ENCODE data around the gene CCDC24. TPM values are rescaled to one million over a fixed set of nuclear protein-coding genes. Genes with fewer than 3 reads are reported as not detected.

Gene CCDC24
- total and polyA plus RNA-seq, 9 of the 15 experiments (the other 6 are each of a cell fraction or from before 2014, with no cell fraction given), result 0.31 to 4.5 (median 1.5) TPM

- TF ChIP-seq NRF1 (conservative IDR thresholded peaks at IDR 0.05 in 1 of 2, IDR thresholded peaks at IDR 0.05 in 1 of 2) (peak; percentile 45 to 54), MBD1 (CRISPR knock-in tag; IDR thresholded peaks at IDR 0.05) (no peak), RBM25 (IDR thresholded peaks at IDR 0.05; ENCODE audit: low read depth, low read length, severe bottlenecking) (no peak), RBBP5 (IDR thresholded peaks at IDR 0.05; ENCODE audit: borderline replicate concordance, insufficient read depth, low read length, poor library complexity, severe bottlenecking) (peak; percentile 13), NFIC (IDR thresholded peaks at IDR 0.05) (peak; percentile 45; the same call in 1 of the 2 replicates), HNRNPK (IDR thresholded peaks at IDR 0.05; ENCODE audit: low read depth, low read length, poor library complexity, severe bottlenecking) (no peak), NKRF (IDR thresholded peaks at IDR 0.05; ENCODE audit: borderline replicate concordance) (peak; percentile 97)
- TF ChIP-seq, protein P1, sequence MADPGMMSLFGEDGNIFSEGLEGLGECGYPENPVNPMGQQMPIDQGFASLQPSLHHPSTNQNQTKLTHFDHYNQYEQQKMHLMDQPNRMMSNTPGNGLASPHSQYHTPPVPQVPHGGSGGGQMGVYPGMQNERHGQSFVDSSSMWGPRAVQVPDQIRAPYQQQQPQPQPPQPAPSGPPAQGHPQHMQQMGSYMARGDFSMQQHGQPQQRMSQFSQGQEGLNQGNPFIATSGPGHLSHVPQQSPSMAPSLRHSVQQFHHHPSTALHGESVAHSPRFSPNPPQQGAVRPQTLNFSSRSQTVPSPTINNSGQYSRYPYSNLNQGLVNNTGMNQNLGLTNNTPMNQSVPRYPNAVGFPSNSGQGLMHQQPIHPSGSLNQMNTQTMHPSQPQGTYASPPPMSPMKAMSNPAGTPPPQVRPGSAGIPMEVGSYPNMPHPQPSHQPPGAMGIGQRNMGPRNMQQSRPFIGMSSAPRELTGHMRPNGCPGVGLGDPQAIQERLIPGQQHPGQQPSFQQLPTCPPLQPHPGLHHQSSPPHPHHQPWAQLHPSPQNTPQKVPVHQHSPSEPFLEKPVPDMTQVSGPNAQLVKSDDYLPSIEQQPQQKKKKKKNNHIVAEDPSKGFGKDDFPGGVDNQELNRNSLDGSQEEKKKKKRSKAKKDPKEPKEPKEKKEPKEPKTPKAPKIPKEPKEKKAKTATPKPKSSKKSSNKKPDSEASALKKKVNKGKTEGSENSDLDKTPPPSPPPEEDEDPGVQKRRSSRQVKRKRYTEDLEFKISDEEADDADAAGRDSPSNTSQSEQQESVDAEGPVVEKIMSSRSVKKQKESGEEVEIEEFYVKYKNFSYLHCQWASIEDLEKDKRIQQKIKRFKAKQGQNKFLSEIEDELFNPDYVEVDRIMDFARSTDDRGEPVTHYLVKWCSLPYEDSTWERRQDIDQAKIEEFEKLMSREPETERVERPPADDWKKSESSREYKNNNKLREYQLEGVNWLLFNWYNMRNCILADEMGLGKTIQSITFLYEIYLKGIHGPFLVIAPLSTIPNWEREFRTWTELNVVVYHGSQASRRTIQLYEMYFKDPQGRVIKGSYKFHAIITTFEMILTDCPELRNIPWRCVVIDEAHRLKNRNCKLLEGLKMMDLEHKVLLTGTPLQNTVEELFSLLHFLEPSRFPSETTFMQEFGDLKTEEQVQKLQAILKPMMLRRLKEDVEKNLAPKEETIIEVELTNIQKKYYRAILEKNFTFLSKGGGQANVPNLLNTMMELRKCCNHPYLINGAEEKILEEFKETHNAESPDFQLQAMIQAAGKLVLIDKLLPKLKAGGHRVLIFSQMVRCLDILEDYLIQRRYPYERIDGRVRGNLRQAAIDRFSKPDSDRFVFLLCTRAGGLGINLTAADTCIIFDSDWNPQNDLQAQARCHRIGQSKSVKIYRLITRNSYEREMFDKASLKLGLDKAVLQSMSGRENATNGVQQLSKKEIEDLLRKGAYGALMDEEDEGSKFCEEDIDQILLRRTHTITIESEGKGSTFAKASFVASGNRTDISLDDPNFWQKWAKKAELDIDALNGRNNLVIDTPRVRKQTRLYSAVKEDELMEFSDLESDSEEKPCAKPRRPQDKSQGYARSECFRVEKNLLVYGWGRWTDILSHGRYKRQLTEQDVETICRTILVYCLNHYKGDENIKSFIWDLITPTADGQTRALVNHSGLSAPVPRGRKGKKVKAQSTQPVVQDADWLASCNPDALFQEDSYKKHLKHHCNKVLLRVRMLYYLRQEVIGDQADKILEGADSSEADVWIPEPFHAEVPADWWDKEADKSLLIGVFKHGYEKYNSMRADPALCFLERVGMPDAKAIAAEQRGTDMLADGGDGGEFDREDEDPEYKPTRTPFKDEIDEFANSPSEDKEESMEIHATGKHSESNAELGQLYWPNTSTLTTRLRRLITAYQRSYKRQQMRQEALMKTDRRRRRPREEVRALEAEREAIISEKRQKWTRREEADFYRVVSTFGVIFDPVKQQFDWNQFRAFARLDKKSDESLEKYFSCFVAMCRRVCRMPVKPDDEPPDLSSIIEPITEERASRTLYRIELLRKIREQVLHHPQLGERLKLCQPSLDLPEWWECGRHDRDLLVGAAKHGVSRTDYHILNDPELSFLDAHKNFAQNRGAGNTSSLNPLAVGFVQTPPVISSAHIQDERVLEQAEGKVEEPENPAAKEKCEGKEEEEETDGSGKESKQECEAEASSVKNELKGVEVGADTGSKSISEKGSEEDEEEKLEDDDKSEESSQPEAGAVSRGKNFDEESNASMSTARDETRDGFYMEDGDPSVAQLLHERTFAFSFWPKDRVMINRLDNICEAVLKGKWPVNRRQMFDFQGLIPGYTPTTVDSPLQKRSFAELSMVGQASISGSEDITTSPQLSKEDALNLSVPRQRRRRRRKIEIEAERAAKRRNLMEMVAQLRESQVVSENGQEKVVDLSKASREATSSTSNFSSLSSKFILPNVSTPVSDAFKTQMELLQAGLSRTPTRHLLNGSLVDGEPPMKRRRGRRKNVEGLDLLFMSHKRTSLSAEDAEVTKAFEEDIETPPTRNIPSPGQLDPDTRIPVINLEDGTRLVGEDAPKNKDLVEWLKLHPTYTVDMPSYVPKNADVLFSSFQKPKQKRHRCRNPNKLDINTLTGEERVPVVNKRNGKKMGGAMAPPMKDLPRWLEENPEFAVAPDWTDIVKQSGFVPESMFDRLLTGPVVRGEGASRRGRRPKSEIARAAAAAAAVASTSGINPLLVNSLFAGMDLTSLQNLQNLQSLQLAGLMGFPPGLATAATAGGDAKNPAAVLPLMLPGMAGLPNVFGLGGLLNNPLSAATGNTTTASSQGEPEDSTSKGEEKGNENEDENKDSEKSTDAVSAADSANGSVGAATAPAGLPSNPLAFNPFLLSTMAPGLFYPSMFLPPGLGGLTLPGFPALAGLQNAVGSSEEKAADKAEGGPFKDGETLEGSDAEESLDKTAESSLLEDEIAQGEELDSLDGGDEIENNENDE (IDR thresholded peaks at IDR 0.05; ENCODE audit: low read depth, low read length), result no peak
- TF ChIP-seq, protein P2, sequence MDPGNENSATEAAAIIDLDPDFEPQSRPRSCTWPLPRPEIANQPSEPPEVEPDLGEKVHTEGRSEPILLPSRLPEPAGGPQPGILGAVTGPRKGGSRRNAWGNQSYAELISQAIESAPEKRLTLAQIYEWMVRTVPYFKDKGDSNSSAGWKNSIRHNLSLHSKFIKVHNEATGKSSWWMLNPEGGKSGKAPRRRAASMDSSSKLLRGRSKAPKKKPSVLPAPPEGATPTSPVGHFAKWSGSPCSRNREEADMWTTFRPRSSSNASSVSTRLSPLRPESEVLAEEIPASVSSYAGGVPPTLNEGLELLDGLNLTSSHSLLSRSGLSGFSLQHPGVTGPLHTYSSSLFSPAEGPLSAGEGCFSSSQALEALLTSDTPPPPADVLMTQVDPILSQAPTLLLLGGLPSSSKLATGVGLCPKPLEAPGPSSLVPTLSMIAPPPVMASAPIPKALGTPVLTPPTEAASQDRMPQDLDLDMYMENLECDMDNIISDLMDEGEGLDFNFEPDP (CRISPR knock-in tag; IDR thresholded peaks at IDR 0.05), result no peak
Measured at GRCh38 chr1:43979528-43980254, 11.7 kb upstream of the CCDC24 start (continued).
